CD8-positive, alpha-beta memory T cell (primary cell): ENCODE results near the gene TERB1. TPM values are rescaled to one million over a fixed set of nuclear protein-coding genes. Genes with fewer than 3 reads are reported as not detected.

ENCODE experiments used
- CTCF ChIA-PET: fragments of 350-600 bp; sonication (Branson Sonifier 250); formaldehyde crosslinking; loops from one replicate; lab custom pipeline; 2021; ENCODE audit warnings: antibody characterized with exemption; lab: Charles Lee
- POLR2A ChIA-PET: fragments of 350-600 bp; sonication (Branson Sonifier 250); formaldehyde crosslinking; loops from one replicate; lab custom pipeline; 2021; ENCODE audit warnings: antibody characterized with exemption; lab: Charles Lee
- DNase-seq, 5 donors: peaks; one replicate each; pipeline versions ENCODE4 v3.0.0 to v3.0.0-alpha.2; 2020 to 2022; ENCODE audit warnings: mixed read lengths in 1 of 5
- H3K27ac ChIP-seq: one replicate; pipeline ENCODE4 v1.7.0; 2013; ENCODE audit warnings: low read depth, mild to moderate bottlenecking, low read length, moderate library complexity
- H3K27me3 ChIP-seq: 2 replicates; pipeline ENCODE4 v1.7.0; 2013; ENCODE audit warnings: low read length, mild to moderate bottlenecking; ENCODE audit not compliant: insufficient read depth, poor library complexity, severe bottlenecking
- H3K36me3 ChIP-seq: 2 replicates; pipeline ENCODE4 v1.7.0; 2013; ENCODE audit warnings: mild to moderate bottlenecking, low read length, moderate library complexity; ENCODE audit not compliant: insufficient read depth
- H3K4me1 ChIP-seq: 2 replicates; pipeline ENCODE4 v1.7.0; 2013; ENCODE audit warnings: mild to moderate bottlenecking, low read length, moderate library complexity; ENCODE audit not compliant: insufficient read depth
- H3K4me3 ChIP-seq: 2 replicates; pipeline ENCODE4 v1.7.0; 2013; ENCODE audit warnings: mild to moderate bottlenecking, low read length
- H3K9me3 ChIP-seq: 2 replicates; pipeline ENCODE4 v1.7.0; 2013; ENCODE audit warnings: mild to moderate bottlenecking, low read length
- H3K27ac Mint-ChIP-seq, 8 donors: one replicate each; pipeline ENCODE4 v1.8.0; 2020 to 2021; ENCODE audit warnings: mixed read lengths in 8 of 8, mild to moderate bottlenecking in 6 of 8, inconsistent platforms in 3 of 8, moderate library complexity in 3 of 8
- H3K27me3 Mint-ChIP-seq, 2 donors: one replicate each; pipeline ENCODE4 v1.8.0; 2020 to 2021; ENCODE audit warnings: mixed read lengths in 2 of 2, mild to moderate bottlenecking in 1 of 2, moderate library complexity in 1 of 2
- H3K36me3 Mint-ChIP-seq, 3 donors: one replicate each; pipeline ENCODE4 v1.8.0; 2020 to 2021; ENCODE audit warnings: mixed read lengths in 3 of 3, inconsistent platforms in 1 of 3, mild to moderate bottlenecking in 1 of 3
- H3K4me1 Mint-ChIP-seq, 3 donors: one replicate each; pipeline ENCODE4 v1.8.0; 2020 to 2021; ENCODE audit warnings: mixed read lengths in 3 of 3, inconsistent platforms in 1 of 3, mild to moderate bottlenecking in 1 of 3
- H3K4me3 Mint-ChIP-seq, 7 donors: one replicate each; pipeline ENCODE4 v1.8.0; 2020 to 2021; ENCODE audit warnings: mixed read lengths in 7 of 7, mild to moderate bottlenecking in 6 of 7, moderate library complexity in 4 of 7, inconsistent platforms in 2 of 7
- H3K9me3 Mint-ChIP-seq, 5 donors: one replicate each; pipeline ENCODE4 v1.8.0; 2020 to 2022; ENCODE audit warnings: mixed read lengths in 5 of 5, mild to moderate bottlenecking in 3 of 5, moderate library complexity in 2 of 5, inconsistent platforms in 1 of 5
- polyA plus RNA-seq: library from polyadenylated mRNA; unstranded; fragments of 300-500 nt; fragmentation: Illumina TruSeq; gene quantifications from one replicate; pipeline ENCODE4 v1.2.3, GENCODE V29; 2021
- total RNA-seq, 2 experiments: library from RNA; stranded (reverse); gene quantifications; one replicate each; pipeline ENCODE4 v1.2.3, GENCODE V29; 2021

TERB1 gene, protein sequence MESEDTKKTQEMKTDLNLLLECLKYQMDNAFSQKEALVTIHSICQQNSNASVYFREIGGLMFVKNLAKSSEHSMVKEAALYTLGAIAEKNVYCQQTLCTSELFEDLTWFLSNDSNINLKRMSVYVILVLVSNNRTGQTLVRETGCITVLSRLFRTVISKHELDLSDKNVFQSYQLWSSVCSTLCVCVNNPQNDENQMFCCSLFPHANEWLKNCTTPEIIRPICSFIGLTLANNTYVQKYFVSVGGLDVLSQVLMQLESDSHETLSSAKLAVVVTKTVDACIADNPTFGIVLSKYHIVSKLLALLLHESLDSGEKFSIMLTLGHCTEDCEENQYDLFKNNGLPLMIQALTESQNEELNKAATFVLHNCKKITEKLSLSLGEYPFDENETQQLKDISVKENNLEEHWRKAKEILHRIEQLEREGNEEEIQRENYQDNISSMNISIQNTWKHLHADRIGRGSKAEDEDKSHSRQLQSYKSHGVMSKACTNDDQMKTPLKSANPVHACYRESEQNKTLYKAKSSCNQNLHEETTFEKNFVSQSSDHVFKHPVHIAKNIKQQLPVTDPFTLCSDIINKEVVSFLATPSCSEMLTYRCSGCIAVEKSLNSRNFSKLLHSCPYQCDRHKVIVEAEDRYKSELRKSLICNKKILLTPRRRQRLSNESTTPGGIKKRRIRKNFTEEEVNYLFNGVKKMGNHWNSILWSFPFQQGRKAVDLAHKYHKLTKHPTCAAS
- total RNA-seq (under 1 TPM in 1 of 2 experiments, not detected in 1; 0.20 TPM), polyA plus RNA-seq (not detected)

DNA sequence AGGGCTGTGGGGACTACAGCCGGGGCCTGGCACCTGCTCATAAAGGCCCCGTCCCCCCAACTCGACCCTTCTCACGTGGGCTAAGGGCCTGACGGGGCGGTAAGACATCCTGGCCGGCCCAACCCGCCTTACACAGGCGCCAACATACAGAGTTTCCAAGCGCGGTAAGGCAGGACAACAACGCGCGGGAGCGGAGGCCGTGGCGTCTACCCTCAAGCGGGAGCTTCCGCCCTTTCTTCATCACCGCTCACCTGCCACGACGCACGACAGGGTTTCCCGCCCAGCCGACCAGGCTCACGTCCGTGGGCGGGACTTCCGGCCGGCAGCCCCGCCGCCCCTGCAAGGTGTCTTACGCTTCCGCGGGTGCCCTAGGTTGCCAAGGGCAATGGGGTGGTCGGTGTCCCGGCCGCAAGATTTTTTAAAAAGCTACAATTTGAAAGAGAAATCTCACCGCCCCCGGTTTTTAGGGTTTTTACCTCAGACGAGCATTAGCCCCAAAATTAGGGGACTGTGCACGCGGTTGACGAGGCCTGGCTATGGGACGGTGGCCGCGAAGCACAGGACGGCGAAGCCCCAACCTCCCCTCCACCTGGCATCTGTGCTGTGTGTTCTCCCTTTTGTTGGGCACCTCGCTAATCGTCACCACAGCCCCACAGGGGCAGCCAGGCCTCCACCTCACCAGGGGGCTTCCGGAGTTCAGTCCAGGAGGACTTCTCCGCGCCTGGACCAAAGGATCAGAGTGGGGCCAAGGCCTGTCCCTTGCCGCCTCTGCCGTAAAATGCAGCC, at the start of gene TERB1:
Gene TERB1 (minus strand): TSS at position 265 of the 786 bp plus-strand sequence. CDS start 4,786 bp downstream, outside the sequence.
- no peak for DNase-seq
- H3K36me3 Mint-ChIP-seq = peaks cover 14 to 44% (median 23%) of the 10 kb centered on the region in 3 donors
- ChIA-PET POLR2A (no interaction called here), CTCF (interaction anchor here (1.0 kb wide), 1 partner anchor 73 kb away, joined by 3 read pairs; no protein-coding TSS in a partner anchor)
- Histone ChIP-seq H3K27ac (no peak within 1 kb of the TSS), H3K4me1 (no peaks in the 10 kb centered on the region), H3K9me3 (no peaks in the 10 kb centered on the region), H3K4me3 (no peak within 1 kb of the TSS), H3K36me3 (peaks cover 20% of the 10 kb centered on the region), H3K27me3 (no peaks in the 10 kb centered on the region)
- no peaks in the 10 kb centered on the region for H3K27me3 Mint-ChIP-seq
- H3K27ac Mint-ChIP-seq = peak within 1 kb of the TSS in 1 of 8 donors; percentile 73
- H3K4me3 Mint-ChIP-seq = no peak within 1 kb of the TSS
- no peaks in the 10 kb centered on the region for H3K4me1 Mint-ChIP-seq
- no peaks in the 10 kb centered on the region for H3K9me3 Mint-ChIP-seq

DNA sequence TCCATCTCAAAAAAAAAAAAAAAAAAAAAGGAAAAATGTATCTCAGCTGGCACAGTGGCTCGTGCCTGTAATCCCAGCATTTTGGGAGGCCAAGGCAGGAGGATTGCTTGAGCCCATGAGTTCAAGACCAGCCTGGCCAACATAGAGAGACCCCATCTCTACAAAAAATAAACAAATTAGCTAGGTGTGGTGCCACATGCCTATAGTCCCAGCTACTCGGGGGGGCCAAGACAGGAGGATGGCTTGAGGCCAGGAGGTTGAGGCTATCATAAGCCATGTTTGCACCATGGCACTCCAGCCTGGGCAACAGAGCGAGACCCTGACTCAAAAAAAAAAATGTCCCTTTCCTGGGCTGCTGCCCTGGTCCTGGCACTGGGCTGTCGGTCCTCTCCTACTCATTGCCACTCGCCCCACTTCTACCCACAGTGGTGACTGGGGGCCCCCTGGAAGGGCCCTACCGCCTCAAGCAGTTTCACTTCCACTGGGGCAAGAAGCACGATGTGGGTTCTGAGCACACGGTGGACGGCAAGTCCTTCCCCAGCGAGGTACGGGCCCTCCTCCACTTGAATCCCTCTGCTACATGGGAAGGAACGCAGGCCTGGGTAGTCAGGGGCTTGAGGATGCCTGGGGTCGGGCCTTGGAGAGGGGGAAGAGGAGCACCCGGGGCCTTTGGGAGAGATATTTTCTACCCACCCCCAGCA, 48.9 kb upstream of the TERB1 start:
- Histone ChIP-seq H3K4me3 (no peak overlapping the region), H3K36me3 (no peaks in the 10 kb centered on the region), H3K9me3 (no peaks in the 10 kb centered on the region), H3K27me3 (peaks cover 9% of the 10 kb centered on the region), H3K4me1 (no peaks in the 10 kb centered on the region), H3K27ac (no peak overlapping the region)
- H3K4me3 Mint-ChIP-seq = no peak overlapping the region
- DNase-seq = no peak
- CTCF ChIA-PET = interaction anchor here (1.1 to 2.5 kb wide), 2 partner anchors 18 to 19 kb away, joined by 3 to 14 read pairs; partner anchors contain the start of gene NAE1
- no peaks in the 10 kb centered on the region for H3K36me3 Mint-ChIP-seq
- no peak overlapping the region for H3K27ac Mint-ChIP-seq
- peaks cover 0 to 4% (median 0%) of the 10 kb centered on the region in 3 donors for H3K4me1 Mint-ChIP-seq
- peaks cover 16% of the 10 kb centered on the region in 2 donors for H3K27me3 Mint-ChIP-seq
- H3K9me3 Mint-ChIP-seq = no peaks in the 10 kb centered on the region
- POLR2A ChIA-PET = interaction anchor here (0.6 kb wide), 1 partner anchor 151 kb away, joined by 11 read pairs; no protein-coding TSS in a partner anchor

GRCh38 chr16:66849549-66849948, 48.2 kb upstream of the TERB1 start:
- no peaks in the 10 kb centered on the region for H3K9me3 Mint-ChIP-seq
- no peaks in the 10 kb centered on the region for H3K4me1 ChIP-seq
- H3K36me3 Mint-ChIP-seq = no peaks in the 10 kb centered on the region
- peaks cover 9% of the 10 kb centered on the region for H3K27me3 ChIP-seq
- no peaks in the 10 kb centered on the region for H3K36me3 ChIP-seq
- H3K4me3 ChIP-seq = no peak overlapping the region
- H3K27ac Mint-ChIP-seq = peak overlapping the region in 1 of 8 donors; percentile 21
- POLR2A ChIA-PET = no interaction called here
- H3K4me1 Mint-ChIP-seq = peaks cover 0 to 8% (median 0%) of the 10 kb centered on the region in 3 donors
- no peak for DNase-seq
- no peaks in the 10 kb centered on the region for H3K9me3 ChIP-seq
- CTCF ChIA-PET = interaction anchor here (1.1 to 2.5 kb wide), 2 partner anchors 18 to 19 kb away, joined by 3 to 14 read pairs; partner anchors contain the start of gene NAE1
- H3K27ac ChIP-seq = no peak overlapping the region
- H3K27me3 Mint-ChIP-seq = peaks cover 19 to 21% of the 10 kb centered on the region in 2 donors
- H3K4me3 Mint-ChIP-seq = peak overlapping the region in 1 of 7 donors; percentile 74

DNA sequence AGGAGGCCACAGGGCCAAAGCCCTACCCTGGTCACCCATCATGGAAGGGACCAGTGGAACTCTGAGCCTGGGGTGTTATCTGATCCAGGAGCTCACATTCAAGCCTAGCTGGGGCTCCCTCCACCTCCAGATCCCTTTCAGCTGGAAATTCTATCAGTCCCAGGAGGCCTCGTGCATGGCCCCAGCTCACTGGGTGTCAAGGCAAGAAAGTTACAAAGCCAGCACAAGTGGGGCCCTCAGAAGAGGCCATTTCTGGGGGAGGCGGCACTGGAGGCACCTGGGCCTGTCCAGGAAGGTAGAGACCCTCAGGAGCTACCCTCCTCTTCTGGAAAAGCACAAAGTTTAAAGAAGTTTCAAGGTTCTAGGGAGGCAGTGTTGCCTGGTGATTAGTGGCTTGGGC, 47.6 kb upstream of the TERB1 start:
- POLR2A ChIA-PET = no interaction called here
- no peak for DNase-seq
- Histone ChIP-seq H3K4me1 (no peaks in the 10 kb centered on the region), H3K27me3 (peaks cover 13% of the 10 kb centered on the region), H3K4me3 (no peak overlapping the region), H3K36me3 (no peaks in the 10 kb centered on the region), H3K9me3 (no peaks in the 10 kb centered on the region), H3K27ac (no peak overlapping the region)
- Mint-ChIP-seq H3K9me3 (no peaks in the 10 kb centered on the region), H3K4me1 (peaks cover under 1 to 9% (median under 1%) of the 10 kb centered on the region in 3 donors), H3K36me3 (no peaks in the 10 kb centered on the region), H3K4me3 (no peak overlapping the region), H3K27ac (no peak overlapping the region), H3K27me3 (peaks cover 19 to 22% of the 10 kb centered on the region in 2 donors)
- CTCF ChIA-PET = interaction anchor here (1.1 to 2.5 kb wide), 2 partner anchors 18 to 19 kb away, joined by 3 to 14 read pairs; partner anchors contain the start of gene NAE1

DNA sequence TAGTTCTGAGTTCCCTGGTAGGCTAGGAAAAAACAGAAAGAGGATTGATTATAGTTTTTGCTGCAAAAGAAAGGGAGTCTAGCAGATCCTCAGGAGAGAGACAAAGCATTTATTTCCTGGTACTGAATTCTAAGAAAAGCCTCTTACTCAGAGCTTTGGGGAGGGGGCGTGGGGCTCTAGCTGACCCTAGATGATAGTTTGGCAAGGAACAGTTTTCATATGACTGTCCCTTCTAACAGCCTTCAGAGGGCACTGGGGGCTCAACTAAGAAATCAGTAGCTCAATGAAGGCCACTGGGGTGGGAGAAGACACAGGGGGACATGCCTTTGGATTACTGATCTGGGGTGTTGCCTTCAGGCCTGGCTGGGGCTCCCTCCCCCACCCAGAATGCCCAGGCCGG, 46.8 kb upstream of the TERB1 start:
- ChIA-PET CTCF (interaction anchor here (1.1 to 2.5 kb wide), 3 partner anchors 17 to 21 kb away, joined by 3 to 14 read pairs (median 4); partner anchors contain the start of gene NAE1), POLR2A (no interaction called here)
- Mint-ChIP-seq H3K4me3 (no peak overlapping the region), H3K36me3 (no peaks in the 10 kb centered on the region), H3K27me3 (peaks cover 28 to 30% of the 10 kb centered on the region in 2 donors), H3K27ac (no peak overlapping the region), H3K4me1 (peaks cover 3 to 16% (median 5%) of the 10 kb centered on the region in 3 donors), H3K9me3 (no peaks in the 10 kb centered on the region)
- Histone ChIP-seq H3K27ac (no peak overlapping the region), H3K4me3 (no peak overlapping the region), H3K36me3 (no peaks in the 10 kb centered on the region), H3K4me1 (no peaks in the 10 kb centered on the region), H3K27me3 (peaks cover 15% of the 10 kb centered on the region), H3K9me3 (no peaks in the 10 kb centered on the region)
- DNase-seq = no peak

GRCh38 chr16:66847533-66848067, 46.2 kb upstream of the TERB1 start:
- Histone ChIP-seq H3K9me3 (no peaks in the 10 kb centered on the region), H3K27me3 (peaks cover 15% of the 10 kb centered on the region), H3K4me1 (no peaks in the 10 kb centered on the region), H3K36me3 (no peaks in the 10 kb centered on the region), H3K4me3 (no peak overlapping the region), H3K27ac (no peak overlapping the region)
- Mint-ChIP-seq H3K36me3 (no peaks in the 10 kb centered on the region), H3K27ac (no peak overlapping the region), H3K27me3 (peaks cover 33 to 36% of the 10 kb centered on the region in 2 donors), H3K4me3 (no peak overlapping the region), H3K9me3 (no peaks in the 10 kb centered on the region), H3K4me1 (peaks cover 3 to 16% (median 5%) of the 10 kb centered on the region in 3 donors)
- DNase-seq = no peak
- ChIA-PET CTCF (interaction anchor here (1.1 to 2.5 kb wide), 5 partner anchors 16 to 22 kb away, joined by 3 to 14 read pairs (median 4); partner anchors contain the start of gene NAE1), POLR2A (no interaction called here)

DNA sequence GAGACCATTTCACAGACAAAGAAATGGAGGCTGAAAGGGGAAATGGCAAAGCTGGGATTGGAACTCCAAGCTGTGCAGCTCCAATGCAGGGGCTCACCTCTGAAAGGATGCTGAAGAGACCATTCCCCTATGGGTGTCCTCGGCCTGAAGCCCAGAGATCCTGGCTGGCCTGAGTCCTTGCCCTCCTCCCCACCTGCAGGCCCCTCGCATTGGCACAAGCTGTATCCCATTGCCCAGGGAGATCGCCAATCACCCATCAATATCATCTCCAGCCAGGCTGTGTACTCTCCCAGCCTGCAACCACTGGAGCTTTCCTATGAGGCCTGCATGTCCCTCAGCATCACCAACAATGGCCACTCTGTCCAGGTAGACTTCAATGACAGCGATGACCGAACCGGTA, 45.4 kb upstream of the TERB1 start:
- no peak overlapping the region for H3K27ac ChIP-seq
- CTCF ChIA-PET = interaction anchor here (1.2 to 1.5 kb wide), 2 partner anchors 16 to 22 kb away, joined by 3 to 7 read pairs; partner anchors contain the start of gene NAE1
- Mint-ChIP-seq H3K36me3 (no peaks in the 10 kb centered on the region), H3K27ac (no peak overlapping the region), H3K4me1 (peaks cover 3 to 16% (median 5%) of the 10 kb centered on the region in 3 donors), H3K9me3 (no peaks in the 10 kb centered on the region), H3K27me3 (peaks cover 37 to 39% of the 10 kb centered on the region in 2 donors), H3K4me3 (no peak overlapping the region)
- H3K4me3 ChIP-seq = no peak overlapping the region
- H3K4me1 ChIP-seq = no peaks in the 10 kb centered on the region
- POLR2A ChIA-PET = no interaction called here
- H3K27me3 ChIP-seq = peaks cover 15% of the 10 kb centered on the region
- H3K9me3 ChIP-seq = no peaks in the 10 kb centered on the region
- no peaks in the 10 kb centered on the region for H3K36me3 ChIP-seq
- no peak for DNase-seq
